A375 (cell line): ENCODE results near the gene CDH8. TPM values are rescaled to one million over a fixed set of nuclear protein-coding genes. Genes with fewer than 3 reads are reported as not detected.

ENCODE experiments used
- total RNA-seq: library from RNA; depleted of rRNA; stranded (reverse); fragments of >200 nt; shearing (Covaris generic); gene quantifications from 2 replicates; pipeline ENCODE4 v1.2.3, GENCODE V29; 2014; rRNA removed

The CDH8 gene, protein sequence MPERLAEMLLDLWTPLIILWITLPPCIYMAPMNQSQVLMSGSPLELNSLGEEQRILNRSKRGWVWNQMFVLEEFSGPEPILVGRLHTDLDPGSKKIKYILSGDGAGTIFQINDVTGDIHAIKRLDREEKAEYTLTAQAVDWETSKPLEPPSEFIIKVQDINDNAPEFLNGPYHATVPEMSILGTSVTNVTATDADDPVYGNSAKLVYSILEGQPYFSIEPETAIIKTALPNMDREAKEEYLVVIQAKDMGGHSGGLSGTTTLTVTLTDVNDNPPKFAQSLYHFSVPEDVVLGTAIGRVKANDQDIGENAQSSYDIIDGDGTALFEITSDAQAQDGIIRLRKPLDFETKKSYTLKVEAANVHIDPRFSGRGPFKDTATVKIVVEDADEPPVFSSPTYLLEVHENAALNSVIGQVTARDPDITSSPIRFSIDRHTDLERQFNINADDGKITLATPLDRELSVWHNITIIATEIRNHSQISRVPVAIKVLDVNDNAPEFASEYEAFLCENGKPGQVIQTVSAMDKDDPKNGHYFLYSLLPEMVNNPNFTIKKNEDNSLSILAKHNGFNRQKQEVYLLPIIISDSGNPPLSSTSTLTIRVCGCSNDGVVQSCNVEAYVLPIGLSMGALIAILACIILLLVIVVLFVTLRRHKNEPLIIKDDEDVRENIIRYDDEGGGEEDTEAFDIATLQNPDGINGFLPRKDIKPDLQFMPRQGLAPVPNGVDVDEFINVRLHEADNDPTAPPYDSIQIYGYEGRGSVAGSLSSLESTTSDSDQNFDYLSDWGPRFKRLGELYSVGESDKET
- 2.5 and 3.4 TPM in 2 replicates for total RNA-seq

GRCh38 chr16:62036101-62036801 is at the start of gene CDH8:
Gene CDH8 (minus strand): TSS chr16:62036438. CDS start chr16:62021403, 15,035 bp downstream.

